Fibroblast of peridontal ligament (primary cell): ENCODE data around the gene POLD2.
"Not testable (repeated sequence)": the region's sequence is repeated elsewhere in the genome, so short reads cannot be mapped to it uniquely, and the experiment has no call there.

Experiments used
- DNase-seq: peaks from one replicate; pipeline ENCODE4 v3.0.0-alpha.2; 2010; ENCODE audit errors: extremely low read depth

POLD2 gene

GRCh38 chr7:44139311-44140010, 16.1 kb upstream of the POLD2 start:
- DNase-seq: no peak

GRCh38 chr7:44138698-44139097, 15.3 kb upstream of the POLD2 start:
- no peak for DNase-seq

- DNase-seq: no peak
Measured at GRCh38 chr7:44136731-44137130, 13.4 kb upstream of the POLD2 start.

GRCh38 chr7:44134943-44135628, 11.7 kb upstream of the POLD2 start:
- no peak for DNase-seq

GRCh38 chr7:44133295-44133694, 9.9 kb upstream of the POLD2 start:
- DNase-seq: no peak

GRCh38 chr7:44132039-44132438, 8.7 kb upstream of the POLD2 start:
- no peak for DNase-seq

GRCh38 chr7:44131173-44132029, 8.1 kb upstream of the POLD2 start:
- DNase-seq: peak; percentile 24

GRCh38 chr7:44128721-44129582, 5.6 kb upstream of the POLD2 start:
- no peak for DNase-seq

- no peak for DNase-seq
Measured at GRCh38 chr7:44127161-44127560, 3.8 kb upstream of the POLD2 start.

GRCh38 chr7:44126574-44126973, 3.2 kb upstream of the POLD2 start:
- DNase-seq: not testable (repeated sequence)

- no peak for DNase-seq
Measured at GRCh38 chr7:44124822-44125202, 1.5 kb upstream of the POLD2 start.

GRCh38 chr7:44122529-44122928, 819 bp downstream of the POLD2 start:
- DNase-seq: no peak

GRCh38 chr7:44121761-44122420, 1.5 kb downstream of the POLD2 start:
- DNase-seq: no peak

GRCh38 chr7:44120395-44120794, 3.0 kb downstream of the POLD2 start:
- no peak for DNase-seq

- DNase-seq: no peak
Measured at GRCh38 chr7:44119829-44120380, 3.4 kb downstream of the POLD2 start.

GRCh38 chr7:44117801-44118429, 5.4 kb downstream of the POLD2 start:
- no peak for DNase-seq

GRCh38 chr7:44116789-44117666, 6.3 kb downstream of the POLD2 start:
- no peak for DNase-seq

GRCh38 chr7:44116087-44116788, 7.1 kb downstream of the POLD2 start:
- DNase-seq: no peak
